SH-SY5Y (cell line): ENCODE measurements around the gene ITPR1.
A peak's percentile ranks its signal among the peaks of the same experiment; 100 is the strongest.

Experiments used
- GATA2 ChIP-seq: IDR thresholded peaks from 2 replicates; pipeline ENCODE4 v1.6.1; 2011; ENCODE audit warnings: mild to moderate bottlenecking, low read depth, low read length
- GATA3 ChIP-seq: IDR thresholded peaks from 2 replicates; pipeline ENCODE4 v1.6.1; 2011; ENCODE audit warnings: low read depth, mild to moderate bottlenecking, low read length, moderate library complexity

The ITPR1 gene

GRCh38 chr3:4754180-4755086, 261.3 kb downstream of the ITPR1 start:
- no peak for TF ChIP-seq GATA2
- no peak for TF ChIP-seq GATA3

GRCh38 chr3:4755566-4755965, 262.4 kb downstream of the ITPR1 start:
- no peak for TF ChIP-seq GATA2
- TF ChIP-seq GATA3 = no peak

- TF ChIP-seq GATA3 = no peak
- TF ChIP-seq GATA2 = no peak
These were observed 263.1 kb downstream of the ITPR1 start for GRCh38 chr3:4756057-4756775.

- TF ChIP-seq GATA2 = no peak
- no peak for TF ChIP-seq GATA3
These were observed 263.9 kb downstream of the ITPR1 start for GRCh38 chr3:4756855-4757574.

- TF ChIP-seq GATA3 = no peak
These were observed 264.6 kb downstream of the ITPR1 start for GRCh38 chr3:4757575-4758248.

GRCh38 chr3:4758249-4758860, 265.2 kb downstream of the ITPR1 start:
- TF ChIP-seq GATA3 (no peak), GATA2 (no peak)

- TF ChIP-seq GATA3 = no peak
- TF ChIP-seq GATA2 = no peak
These were observed 266.0 kb downstream of the ITPR1 start for GRCh38 chr3:4758957-4759656.

GRCh38 chr3:4759689-4760312, 266.7 kb downstream of the ITPR1 start:
- no peak for TF ChIP-seq GATA3
- TF ChIP-seq GATA2 = peak; percentile 53

GRCh38 chr3:4761759-4762158, 268.6 kb downstream of the ITPR1 start:
- no peak for TF ChIP-seq GATA2
- TF ChIP-seq GATA3 = no peak

- TF ChIP-seq GATA2 (no peak), GATA3 (no peak)
These were observed 270.6 kb downstream of the ITPR1 start for GRCh38 chr3:4763604-4764247.

GRCh38 chr3:4765212-4765611, 272.1 kb downstream of the ITPR1 start:
- TF ChIP-seq GATA2 = no peak
- no peak for TF ChIP-seq GATA3

GRCh38 chr3:4766263-4766662, 273.1 kb downstream of the ITPR1 start:
- TF ChIP-seq GATA2 (no peak), GATA3 (no peak)
